ENCODE data around the gene CYP2S1. TPM values are rescaled to one million over a fixed set of nuclear protein-coding genes. Genes with fewer than 3 reads are reported as not detected.
A peak's percentile ranks its signal among the peaks of the same experiment; 100 is the strongest.

Gene CYP2S1
- total RNA-seq, 1 donor from 2014 or later, result not detected

DNA sequence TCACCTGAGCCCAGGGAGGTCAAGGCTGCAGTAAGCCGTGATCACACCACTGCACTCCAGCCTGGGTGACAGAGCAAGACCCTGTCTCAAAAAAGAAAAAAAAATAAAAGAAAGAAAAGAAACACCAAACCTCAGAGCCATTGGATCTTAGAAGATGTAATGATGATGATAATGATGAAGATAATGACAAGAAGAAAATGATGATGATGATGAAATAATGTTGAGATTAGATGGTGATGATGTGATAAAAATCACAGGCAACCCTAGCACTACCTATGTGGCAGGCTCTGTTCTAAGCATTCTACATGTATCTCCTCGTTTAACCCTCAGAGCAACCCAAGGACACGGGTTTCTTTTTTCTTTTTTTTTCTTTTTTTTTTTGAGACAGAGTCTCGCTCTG is 51.1 kb downstream of the CYP2S1 start:
- no peak for DNase-seq (ENCODE audit: low spot score)
- no peak overlapping the region for H3K4me3 Mint-ChIP-seq (ENCODE audit: unreplicated experiment)
- no peak overlapping the region for H3K27ac Mint-ChIP-seq (ENCODE audit: unreplicated experiment)
- H3K27me3 Mint-ChIP-seq (ENCODE audit: low read depth), result no peaks in the 10 kb centered on the region
- TF ChIP-seq, protein P1, sequence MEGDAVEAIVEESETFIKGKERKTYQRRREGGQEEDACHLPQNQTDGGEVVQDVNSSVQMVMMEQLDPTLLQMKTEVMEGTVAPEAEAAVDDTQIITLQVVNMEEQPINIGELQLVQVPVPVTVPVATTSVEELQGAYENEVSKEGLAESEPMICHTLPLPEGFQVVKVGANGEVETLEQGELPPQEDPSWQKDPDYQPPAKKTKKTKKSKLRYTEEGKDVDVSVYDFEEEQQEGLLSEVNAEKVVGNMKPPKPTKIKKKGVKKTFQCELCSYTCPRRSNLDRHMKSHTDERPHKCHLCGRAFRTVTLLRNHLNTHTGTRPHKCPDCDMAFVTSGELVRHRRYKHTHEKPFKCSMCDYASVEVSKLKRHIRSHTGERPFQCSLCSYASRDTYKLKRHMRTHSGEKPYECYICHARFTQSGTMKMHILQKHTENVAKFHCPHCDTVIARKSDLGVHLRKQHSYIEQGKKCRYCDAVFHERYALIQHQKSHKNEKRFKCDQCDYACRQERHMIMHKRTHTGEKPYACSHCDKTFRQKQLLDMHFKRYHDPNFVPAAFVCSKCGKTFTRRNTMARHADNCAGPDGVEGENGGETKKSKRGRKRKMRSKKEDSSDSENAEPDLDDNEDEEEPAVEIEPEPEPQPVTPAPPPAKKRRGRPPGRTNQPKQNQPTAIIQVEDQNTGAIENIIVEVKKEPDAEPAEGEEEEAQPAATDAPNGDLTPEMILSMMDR (IDR thresholded peaks at IDR 0.05), result no peak
- no peaks in the 10 kb centered on the region for H3K4me1 Mint-ChIP-seq (ENCODE audit: low read depth)
- H3K9me3 Mint-ChIP-seq (ENCODE audit: low read depth), result no peaks in the 10 kb centered on the region
- H3K36me3 Mint-ChIP-seq (ENCODE audit: low read depth), result peaks cover 20% of the 10 kb centered on the region

DNA sequence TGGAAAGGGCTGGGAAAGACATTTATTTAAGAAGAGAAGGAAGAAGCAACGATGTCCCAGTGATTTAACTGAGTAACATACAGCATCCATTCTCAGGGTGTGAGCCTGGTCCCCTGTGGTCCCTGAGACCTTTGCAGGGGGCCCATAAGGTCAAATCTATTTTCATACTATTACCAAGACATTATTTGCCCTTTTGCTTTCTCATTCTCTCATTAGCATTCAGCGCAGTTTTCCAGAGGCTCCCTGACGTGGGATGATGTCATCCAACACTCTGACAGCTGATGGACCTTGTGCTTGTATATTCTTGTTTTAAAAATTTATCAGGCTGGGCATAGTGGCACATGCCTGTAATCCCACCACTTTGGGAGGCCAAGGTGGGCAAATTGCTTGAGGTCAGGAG is 52.8 kb downstream of the CYP2S1 start:
- Mint-ChIP-seq H3K4me3 (ENCODE audit: unreplicated experiment) (no peak overlapping the region), H3K9me3 (ENCODE audit: low read depth) (no peaks in the 10 kb centered on the region), H3K4me1 (ENCODE audit: low read depth) (no peaks in the 10 kb centered on the region), H3K27ac (ENCODE audit: unreplicated experiment) (no peak overlapping the region), H3K27me3 (ENCODE audit: low read depth) (no peaks in the 10 kb centered on the region), H3K36me3 (ENCODE audit: low read depth) (peaks cover 24% of the 10 kb centered on the region)
- TF ChIP-seq, protein P1 (IDR thresholded peaks at IDR 0.05), result no peak
- DNase-seq (ENCODE audit: low spot score), result no peak

DNA sequence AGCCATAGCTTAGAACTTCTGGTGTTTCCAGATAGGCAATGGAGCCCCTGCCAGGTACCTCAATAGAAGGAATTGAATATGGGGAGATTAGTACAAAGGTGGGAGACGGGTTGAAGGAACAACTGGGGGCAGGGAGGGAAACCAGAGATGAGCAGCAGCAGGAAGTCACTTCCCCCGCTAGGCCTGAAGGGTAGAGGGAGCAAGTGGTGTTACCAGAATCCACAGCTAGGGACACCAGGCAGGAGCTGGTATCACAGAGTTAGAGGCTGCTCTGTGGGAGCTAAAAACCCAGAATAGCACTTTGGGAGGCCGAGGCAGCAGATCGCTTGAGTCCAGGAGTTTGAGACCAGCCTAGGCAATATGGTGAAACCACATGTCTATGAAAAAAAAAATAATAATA is 55.9 kb downstream of the CYP2S1 start:
- peaks cover 40% of the 10 kb centered on the region for H3K36me3 Mint-ChIP-seq (ENCODE audit: low read depth)
- peaks cover 3% of the 10 kb centered on the region for H3K4me1 Mint-ChIP-seq (ENCODE audit: low read depth)
- no peak overlapping the region for H3K4me3 Mint-ChIP-seq (ENCODE audit: unreplicated experiment)
- no peak overlapping the region for H3K27ac Mint-ChIP-seq (ENCODE audit: unreplicated experiment)
- TF ChIP-seq, protein P1 (IDR thresholded peaks at IDR 0.05), result peak; percentile 19
- H3K9me3 Mint-ChIP-seq (ENCODE audit: low read depth), result no peaks in the 10 kb centered on the region
- H3K27me3 Mint-ChIP-seq (ENCODE audit: low read depth), result no peaks in the 10 kb centered on the region
- DNase-seq (ENCODE audit: low spot score), result no peak

DNA sequence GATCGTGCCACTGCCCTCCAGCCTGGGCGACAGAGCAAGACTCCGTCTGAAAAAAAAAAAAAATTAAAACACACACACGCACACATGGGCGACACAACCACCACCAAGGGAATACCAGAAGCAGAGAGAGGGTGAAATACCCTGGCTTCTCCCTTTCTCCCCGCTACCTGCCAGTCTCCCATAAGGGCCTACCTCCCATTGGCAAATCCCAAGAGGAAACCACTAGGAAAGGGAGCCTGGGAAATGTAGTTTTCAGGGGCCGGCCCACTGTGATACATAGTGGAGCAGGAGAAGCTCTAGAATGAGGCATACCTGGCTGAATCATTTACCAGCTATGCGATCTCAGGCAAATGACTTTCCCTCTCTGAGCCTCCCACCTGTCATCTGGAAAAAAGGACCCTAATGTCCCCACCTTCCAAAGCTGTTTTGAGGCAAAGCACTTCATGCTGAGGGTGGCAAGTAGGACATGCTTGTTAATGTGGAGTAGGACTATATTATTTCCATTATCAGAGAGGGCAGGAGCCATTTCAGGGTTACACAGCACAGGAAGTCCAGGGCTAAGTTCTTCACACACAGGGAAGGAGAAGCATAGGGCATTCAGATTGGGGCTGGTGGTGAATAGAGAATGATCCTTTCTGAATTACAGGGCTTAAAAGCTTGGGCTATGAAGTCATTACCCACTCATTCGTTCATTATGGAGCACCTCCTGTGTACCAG is 56.8 kb downstream of the CYP2S1 start:
- peaks cover 44% of the 10 kb centered on the region for H3K36me3 Mint-ChIP-seq (ENCODE audit: low read depth)
- DNase-seq (ENCODE audit: low spot score), result no peak
- no peak overlapping the region for H3K27ac Mint-ChIP-seq (ENCODE audit: unreplicated experiment)
- TF ChIP-seq, protein P1 (IDR thresholded peaks at IDR 0.05), result no peak
- H3K9me3 Mint-ChIP-seq (ENCODE audit: low read depth), result no peaks in the 10 kb centered on the region
- H3K4me3 Mint-ChIP-seq (ENCODE audit: unreplicated experiment), result no peak overlapping the region
- peaks cover 3% of the 10 kb centered on the region for H3K4me1 Mint-ChIP-seq (ENCODE audit: low read depth)
- H3K27me3 Mint-ChIP-seq (ENCODE audit: low read depth), result no peaks in the 10 kb centered on the region

DNA sequence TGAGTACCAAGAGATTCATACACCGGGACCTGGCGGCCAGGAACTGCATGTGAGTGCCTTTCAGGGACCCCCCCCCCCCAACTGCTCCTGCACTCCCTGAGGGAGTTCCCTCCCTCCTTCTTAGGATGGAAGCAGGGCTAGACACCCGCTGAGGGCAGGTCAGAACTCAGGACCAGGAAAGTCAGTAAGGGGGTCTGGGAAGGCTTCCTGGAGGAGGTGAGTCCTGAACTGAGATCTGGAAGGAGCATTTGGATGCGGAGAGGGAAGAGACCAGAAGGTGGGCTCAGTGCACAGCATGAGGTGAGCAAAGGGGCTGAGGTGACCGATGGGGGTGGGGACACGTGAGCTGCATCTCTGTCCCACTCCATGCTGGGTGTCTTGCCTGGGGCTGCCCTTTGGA is 60.6 kb downstream of the CYP2S1 start:
- no peaks in the 10 kb centered on the region for H3K9me3 Mint-ChIP-seq (ENCODE audit: low read depth)
- H3K27me3 Mint-ChIP-seq (ENCODE audit: low read depth), result no peaks in the 10 kb centered on the region
- H3K36me3 Mint-ChIP-seq (ENCODE audit: low read depth), result peaks cover 48% of the 10 kb centered on the region
- H3K4me1 Mint-ChIP-seq (ENCODE audit: low read depth), result peaks cover 3% of the 10 kb centered on the region
- TF ChIP-seq, protein P1 (IDR thresholded peaks at IDR 0.05), result no peak
- peak overlapping the region; percentile 41 for H3K27ac Mint-ChIP-seq (ENCODE audit: unreplicated experiment)
- no peak overlapping the region for H3K4me3 Mint-ChIP-seq (ENCODE audit: unreplicated experiment)
- no peak for DNase-seq (ENCODE audit: low spot score)

Data from chondrocyte (in vitro differentiated cells).